Measurements from ENCODE around the gene ZRANB1. TPM values are rescaled to one million over a fixed set of nuclear protein-coding genes. Genes with fewer than 3 reads are reported as not detected.

Gene ZRANB1
- total and polyA plus RNA-seq, 2 of the 13 experiments (the other 11 are each of a cell fraction or from before 2014, with no cell fraction given) = 10.3 to 19.6 TPM

GRCh38 chr10:124916585-124917427 lies 25.1 kb upstream of the ZRANB1 start (continued):
- peak; percentile 79 for TF ChIP-seq ARID4A (CRISPR knock-in tag; IDR thresholded peaks at IDR 0.05; ENCODE audit: borderline replicate concordance)
- peak; percentile 87 for TF ChIP-seq PHF20 (CRISPR knock-in tag; IDR thresholded peaks at IDR 0.05)
- TF ChIP-seq RXRB (CRISPR knock-in tag; IDR thresholded peaks at IDR 0.05; ENCODE audit: borderline replicate concordance) = peak; percentile 46; the same call in 1 of the 2 replicates
- peak; percentile 23; the same call in 1 of the 2 replicates for TF ChIP-seq ZNF558 (CRISPR knock-in tag; IDR thresholded peaks at IDR 0.05; ENCODE audit: borderline replicate concordance)
- TF ChIP-seq ZSCAN21 (CRISPR knock-in tag; IDR thresholded peaks at IDR 0.05; ENCODE audit: borderline replicate concordance) = no peak
- TF ChIP-seq ZNF564 (CRISPR knock-in tag; IDR thresholded peaks at IDR 0.05) = peak; percentile 79; the same call in 1 of the 2 replicates
- TF ChIP-seq ZNF557 (CRISPR knock-in tag; IDR thresholded peaks at IDR 0.05) = no peak
- 0 out of 2 replicates have a peak, but pooled peaks have one; percentile 64 for TF ChIP-seq ZNF614 (CRISPR knock-in tag; IDR thresholded peaks at IDR 0.05; ENCODE audit: borderline replicate concordance)
- TF ChIP-seq, protein P1, sequence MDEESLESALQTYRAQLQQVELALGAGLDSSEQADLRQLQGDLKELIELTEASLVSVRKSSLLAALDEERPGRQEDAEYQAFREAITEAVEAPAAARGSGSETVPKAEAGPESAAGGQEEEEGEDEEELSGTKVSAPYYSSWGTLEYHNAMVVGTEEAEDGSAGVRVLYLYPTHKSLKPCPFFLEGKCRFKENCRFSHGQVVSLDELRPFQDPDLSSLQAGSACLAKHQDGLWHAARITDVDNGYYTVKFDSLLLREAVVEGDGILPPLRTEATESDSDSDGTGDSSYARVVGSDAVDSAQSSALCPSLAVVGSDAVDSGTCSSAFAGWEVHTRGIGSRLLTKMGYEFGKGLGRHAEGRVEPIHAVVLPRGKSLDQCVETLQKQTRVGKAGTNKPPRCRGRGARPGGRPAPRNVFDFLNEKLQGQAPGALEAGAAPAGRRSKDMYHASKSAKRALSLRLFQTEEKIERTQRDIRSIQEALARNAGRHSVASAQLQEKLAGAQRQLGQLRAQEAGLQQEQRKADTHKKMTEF (CRISPR knock-in tag; IDR thresholded peaks at IDR 0.05) = peak; percentile 84
- TF ChIP-seq, protein P2, sequence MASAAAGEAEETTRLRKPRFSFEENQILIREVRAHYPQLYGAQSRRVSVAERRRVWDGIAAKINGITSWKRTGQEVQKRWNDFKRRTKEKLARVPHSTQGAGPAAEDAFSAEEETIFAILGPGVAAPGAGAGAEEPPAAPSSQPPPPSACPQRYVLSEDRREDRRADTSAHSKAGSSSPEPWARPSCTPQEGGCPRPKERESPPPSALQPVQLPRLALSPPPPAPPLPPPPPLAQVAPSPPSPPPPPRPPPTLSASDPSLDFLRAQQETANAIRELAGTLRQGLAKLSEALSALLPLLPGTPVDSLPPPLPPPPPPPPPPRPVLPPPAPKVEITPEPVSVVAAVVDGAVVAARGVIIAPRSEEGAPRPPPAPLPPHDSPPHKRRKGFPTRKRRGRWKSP (CRISPR knock-in tag; IDR thresholded peaks at IDR 0.05) = peak; percentile 88
- no peak for TF ChIP-seq CEBPZ (IDR thresholded peaks at IDR 0.05; ENCODE audit: low read length)
- TF ChIP-seq MXD4 (CRISPR knock-in tag; IDR thresholded peaks at IDR 0.05) = peak; percentile 72
- TF ChIP-seq ZFP82 (CRISPR knock-in tag; IDR thresholded peaks at IDR 0.05; ENCODE audit: borderline replicate concordance) = no peak
- peak; percentile 52; the same call in 1 of the 2 replicates for TF ChIP-seq NFKB2 (CRISPR knock-in tag; IDR thresholded peaks at IDR 0.05; ENCODE audit: borderline replicate concordance)
- TF ChIP-seq POLR2G (IDR thresholded peaks at IDR 0.05; ENCODE audit: low read depth, low read length) = peak; percentile 95
- TF ChIP-seq ZNF546 (CRISPR knock-in tag; conservative IDR thresholded peaks at IDR 0.05) = peak; percentile 38; the same call in 1 of the 2 replicates
- peak; percentile 90 for TF ChIP-seq KMT2B (CRISPR knock-in tag; IDR thresholded peaks at IDR 0.05)
- peak; percentile 58 for TF ChIP-seq ZNF143 (CRISPR knock-in tag; IDR thresholded peaks at IDR 0.05)
- TF ChIP-seq NKX3-1 (CRISPR knock-in tag; IDR thresholded peaks at IDR 0.05) = peak; percentile 81

Measured in HepG2 (cell line).